ENCODE data around the gene HINFP. TPM values are rescaled to one million over a fixed set of nuclear protein-coding genes. Genes with fewer than 3 reads are reported as not detected.

Gene HINFP
- total and polyA plus RNA-seq, 2 experiments from 2014 or later: 12.6 to 29.2 TPM

GRCh38 chr11:119117004-119117706, 4.2 kb upstream of the HINFP start:
- Histone ChIP-seq H3K27ac (ENCODE audit: low read depth) (no peak overlapping the region), H3K9me2 (ENCODE audit: insufficient read depth) (no peaks in the 10 kb centered on the region), H3K4me1 (ENCODE audit: insufficient read depth) (peaks cover 14% of the 10 kb centered on the region), H4K20me1 (replicated peaks; ENCODE audit: insufficient read depth) (peaks cover 4% of the 10 kb centered on the region; the same call in 1 of the 2 replicates), H2AFZ (no peak overlapping the region), H3F3A (replicated peaks; ENCODE audit: low read depth) (0 out of 2 replicates have a peak, but pooled peaks cover 3% of the 10 kb centered on the region), H3K4me3 (no peak overlapping the region), H3K79me2 (replicated peaks; ENCODE audit: insufficient read depth) (peaks cover 6% of the 10 kb centered on the region), H3K36me3 (ENCODE audit: insufficient read depth) (no peaks in the 10 kb centered on the region), H3K4me2 (no peak overlapping the region), H3K27me3 (ENCODE audit: insufficient read depth) (no peaks in the 10 kb centered on the region)
- ATAC-seq (no peak), DNase-seq (ENCODE audit: low spot score) (no peak)
- Mint-ChIP-seq H3K9me3 (no peaks in the 10 kb centered on the region), H3K4me1 (peaks cover 13% of the 10 kb centered on the region), H3K36me3 (ENCODE audit: low read depth) (no peaks in the 10 kb centered on the region; the same call in 2 of the 3 replicates), H3K27me3 (ENCODE audit: insufficient read depth, low read depth, poor library complexity) (peaks cover 16% of the 10 kb centered on the region), H3K27ac (no peak overlapping the region), H3K4me3 (no peak overlapping the region)
- no peak for TF ChIP-seq EZH2 (IDR thresholded peaks at IDR 0.05; ENCODE audit: low read depth, unreplicated experiment)

- Mint-ChIP-seq H3K36me3 (ENCODE audit: low read depth) (peaks cover 3% of the 10 kb centered on the region; the same call in 1 of the 3 replicates), H3K4me1 (peaks cover 18% of the 10 kb centered on the region), H3K27ac (no peak overlapping the region), H3K27me3 (ENCODE audit: insufficient read depth, low read depth, poor library complexity) (peaks cover 15% of the 10 kb centered on the region), H3K9me3 (no peaks in the 10 kb centered on the region), H3K4me3 (no peak overlapping the region)
- Histone ChIP-seq H4K20me1 (replicated peaks; ENCODE audit: insufficient read depth) (peaks cover 8% of the 10 kb centered on the region; the same call in 1 of the 2 replicates), H2AFZ (no peak overlapping the region), H3K27me3 (ENCODE audit: insufficient read depth) (no peaks in the 10 kb centered on the region), H3K27ac (ENCODE audit: low read depth) (no peak overlapping the region), H3K4me1 (ENCODE audit: insufficient read depth) (peaks cover 19% of the 10 kb centered on the region), H3F3A (replicated peaks; ENCODE audit: low read depth) (peaks cover 3% of the 10 kb centered on the region; the same call in 1 of the 2 replicates), H3K4me3 (no peak overlapping the region), H3K4me2 (no peak overlapping the region), H3K79me2 (replicated peaks; ENCODE audit: insufficient read depth) (peaks cover 16% of the 10 kb centered on the region), H3K36me3 (ENCODE audit: insufficient read depth) (no peaks in the 10 kb centered on the region), H3K9me2 (ENCODE audit: insufficient read depth) (no peaks in the 10 kb centered on the region)
- DNase-seq (ENCODE audit: low spot score): no peak
- no peak for ATAC-seq
- TF ChIP-seq POLR2AphosphoS5 (IDR thresholded peaks at IDR 0.05; ENCODE audit: low read depth) (no peak), EZH2 (IDR thresholded peaks at IDR 0.05; ENCODE audit: low read depth, unreplicated experiment) (no peak), ZNF114 (CRISPR knock-in tag; IDR thresholded peaks at IDR 0.05) (no peak)
These were observed 3.2 kb upstream of the HINFP start for GRCh38 chr11:119118227-119118626.

DNA sequence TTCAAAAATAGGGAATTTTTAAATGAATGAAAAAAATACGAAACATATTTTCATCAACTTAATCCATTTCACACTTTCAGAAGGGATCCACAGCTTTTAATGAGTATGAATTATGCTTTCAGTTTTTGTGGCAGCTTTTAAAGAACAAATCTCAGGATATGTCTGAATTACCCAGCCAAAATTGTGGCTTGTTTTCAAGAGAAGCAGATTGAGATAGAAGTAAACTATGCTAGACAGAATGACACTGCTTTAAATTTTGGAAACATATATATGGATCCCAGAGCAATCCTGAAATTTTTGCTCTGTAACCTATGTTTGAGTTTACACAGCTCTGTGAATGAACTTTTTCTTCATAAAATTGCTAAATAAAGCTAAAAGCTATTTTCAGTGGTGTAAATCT, 2.4 kb upstream of the HINFP start:
- Mint-ChIP-seq H3K4me3 (no peak overlapping the region), H3K27ac (no peak overlapping the region), H3K36me3 (ENCODE audit: low read depth) (peaks cover 6% of the 10 kb centered on the region; the same call in 2 of the 3 replicates), H3K27me3 (ENCODE audit: insufficient read depth, low read depth, poor library complexity) (peaks cover 15% of the 10 kb centered on the region), H3K4me1 (peaks cover 18% of the 10 kb centered on the region), H3K9me3 (no peaks in the 10 kb centered on the region)
- no peak overlapping the region for H2AFZ ChIP-seq
- no peak overlapping the region for H3K27ac ChIP-seq (ENCODE audit: low read depth)
- H3F3A ChIP-seq (replicated peaks; ENCODE audit: low read depth): peaks cover 4% of the 10 kb centered on the region; the same call in 1 of the 2 replicates
- H3K4me3 ChIP-seq: no peak overlapping the region
- H3K79me2 ChIP-seq (replicated peaks; ENCODE audit: insufficient read depth): peaks cover 24% of the 10 kb centered on the region
- peaks cover 19% of the 10 kb centered on the region for H3K4me1 ChIP-seq (ENCODE audit: insufficient read depth)
- no peaks in the 10 kb centered on the region for H3K36me3 ChIP-seq (ENCODE audit: insufficient read depth)
- DNase-seq (ENCODE audit: low spot score): no peak
- no peaks in the 10 kb centered on the region for H3K9me2 ChIP-seq (ENCODE audit: insufficient read depth)
- peaks cover 8% of the 10 kb centered on the region; the same call in 1 of the 2 replicates for H4K20me1 ChIP-seq (replicated peaks; ENCODE audit: insufficient read depth)
- no peak for ATAC-seq
- H3K27me3 ChIP-seq (ENCODE audit: insufficient read depth): no peaks in the 10 kb centered on the region
- no peak overlapping the region for H3K4me2 ChIP-seq
- TF ChIP-seq CREB1 (CRISPR knock-in tag; IDR thresholded peaks at IDR 0.05; ENCODE audit: low read depth) (no peak), ETS1 (IDR thresholded peaks at IDR 0.05) (no peak), ZNF114 (CRISPR knock-in tag; IDR thresholded peaks at IDR 0.05) (no peak), NANOG (IDR thresholded peaks at IDR 0.05; ENCODE audit: borderline replicate concordance) (no peak), EZH2phosphoT487 (IDR thresholded peaks at IDR 0.05; ENCODE audit: unreplicated experiment) (no peak), EZH2 (IDR thresholded peaks at IDR 0.05; ENCODE audit: low read depth, unreplicated experiment) (no peak), STAT1 (IDR thresholded peaks at IDR 0.05; ENCODE audit: unreplicated experiment) (no peak), ZNF331 (CRISPR knock-in tag; IDR thresholded peaks at IDR 0.05; ENCODE audit: low read depth) (no peak)
- TF ChIP-seq, protein P1, sequence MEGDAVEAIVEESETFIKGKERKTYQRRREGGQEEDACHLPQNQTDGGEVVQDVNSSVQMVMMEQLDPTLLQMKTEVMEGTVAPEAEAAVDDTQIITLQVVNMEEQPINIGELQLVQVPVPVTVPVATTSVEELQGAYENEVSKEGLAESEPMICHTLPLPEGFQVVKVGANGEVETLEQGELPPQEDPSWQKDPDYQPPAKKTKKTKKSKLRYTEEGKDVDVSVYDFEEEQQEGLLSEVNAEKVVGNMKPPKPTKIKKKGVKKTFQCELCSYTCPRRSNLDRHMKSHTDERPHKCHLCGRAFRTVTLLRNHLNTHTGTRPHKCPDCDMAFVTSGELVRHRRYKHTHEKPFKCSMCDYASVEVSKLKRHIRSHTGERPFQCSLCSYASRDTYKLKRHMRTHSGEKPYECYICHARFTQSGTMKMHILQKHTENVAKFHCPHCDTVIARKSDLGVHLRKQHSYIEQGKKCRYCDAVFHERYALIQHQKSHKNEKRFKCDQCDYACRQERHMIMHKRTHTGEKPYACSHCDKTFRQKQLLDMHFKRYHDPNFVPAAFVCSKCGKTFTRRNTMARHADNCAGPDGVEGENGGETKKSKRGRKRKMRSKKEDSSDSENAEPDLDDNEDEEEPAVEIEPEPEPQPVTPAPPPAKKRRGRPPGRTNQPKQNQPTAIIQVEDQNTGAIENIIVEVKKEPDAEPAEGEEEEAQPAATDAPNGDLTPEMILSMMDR (conservative IDR thresholded peaks at IDR 0.05; ENCODE audit: low read depth in 2 of 2): no peak
